ENCODE data around the gene INHA.

The INHA gene

GRCh38 chr2:219608399-219608964 is 36.4 kb downstream of the INHA start:
- ATAC-seq = no peak
- no peak for TF ChIP-seq RARB (CRISPR knock-in tag; IDR thresholded peaks at IDR 0.05)
- TF ChIP-seq BACH2 (CRISPR knock-in tag; IDR thresholded peaks at IDR 0.05; ENCODE audit: borderline replicate concordance) = no peak
- no peak for TF ChIP-seq TOX (CRISPR knock-in tag; IDR thresholded peaks at IDR 0.05; ENCODE audit: borderline replicate concordance)
- TF ChIP-seq CREB5 (CRISPR knock-in tag; IDR thresholded peaks at IDR 0.05; ENCODE audit: low read depth) = no peak
- no peak for TF ChIP-seq ZFP30 (CRISPR knock-in tag; IDR thresholded peaks at IDR 0.05)
- no peak for TF ChIP-seq CSDC2 (CRISPR knock-in tag; IDR thresholded peaks at IDR 0.05)
- no peak for TF ChIP-seq ZC3H10 (CRISPR knock-in tag; IDR thresholded peaks at IDR 0.05)
- no peak for TF ChIP-seq GLIS3 (CRISPR knock-in tag; IDR thresholded peaks at IDR 0.05)
- no peak for TF ChIP-seq TSHZ2 (CRISPR knock-in tag; IDR thresholded peaks at IDR 0.05)
- no peak for TF ChIP-seq ISL1 (CRISPR knock-in tag; IDR thresholded peaks at IDR 0.05)
- no peak for TF ChIP-seq PATZ1 (CRISPR knock-in tag; IDR thresholded peaks at IDR 0.05; ENCODE audit: borderline replicate concordance)
- TF ChIP-seq OSR1 (CRISPR knock-in tag; IDR thresholded peaks at IDR 0.05) = no peak

- ATAC-seq = no peak
- TF ChIP-seq PATZ1 (CRISPR knock-in tag; IDR thresholded peaks at IDR 0.05; ENCODE audit: borderline replicate concordance) = no peak
- TF ChIP-seq TOX (CRISPR knock-in tag; IDR thresholded peaks at IDR 0.05; ENCODE audit: borderline replicate concordance) = no peak
- TF ChIP-seq ESRRG (CRISPR knock-in tag; IDR thresholded peaks at IDR 0.05) = no peak
- TF ChIP-seq TCF4 (CRISPR knock-in tag; IDR thresholded peaks at IDR 0.05; ENCODE audit: borderline replicate concordance) = no peak
- TF ChIP-seq ARNTL (CRISPR knock-in tag; IDR thresholded peaks at IDR 0.05; ENCODE audit: borderline replicate concordance, low read depth) = no peak
- no peak for TF ChIP-seq ZNF8 (CRISPR knock-in tag; IDR thresholded peaks at IDR 0.05)
- no peak for TF ChIP-seq ZFP3 (CRISPR knock-in tag; IDR thresholded peaks at IDR 0.05)
- no peak for TF ChIP-seq ZNF565 (CRISPR knock-in tag; conservative IDR thresholded peaks at IDR 0.05; ENCODE audit: low read depth)
- TF ChIP-seq ZFP30 (CRISPR knock-in tag; IDR thresholded peaks at IDR 0.05) = no peak
- TF ChIP-seq ZC3H10 (CRISPR knock-in tag; IDR thresholded peaks at IDR 0.05) = no peak
- TF ChIP-seq TSHZ2 (CRISPR knock-in tag; IDR thresholded peaks at IDR 0.05) = no peak
These were observed 37.1 kb downstream of the INHA start for GRCh38 chr2:219609149-219609750.

GRCh38 chr2:219611306-219611705 is 39.2 kb downstream of the INHA start:
- TF ChIP-seq TCF4 (CRISPR knock-in tag; IDR thresholded peaks at IDR 0.05; ENCODE audit: borderline replicate concordance) (no peak), ZNF70 (CRISPR knock-in tag; IDR thresholded peaks at IDR 0.05) (no peak), ZFP30 (CRISPR knock-in tag; IDR thresholded peaks at IDR 0.05) (no peak)
- ATAC-seq = no peak
